ENCODE measurements around the gene ADAMTS14. TPM values are rescaled to one million over a fixed set of nuclear protein-coding genes. Genes with fewer than 3 reads are reported as not detected.

Gene ADAMTS14
- total RNA-seq, 1 experiment from 2014 or later, result 10.1 TPM

DNA sequence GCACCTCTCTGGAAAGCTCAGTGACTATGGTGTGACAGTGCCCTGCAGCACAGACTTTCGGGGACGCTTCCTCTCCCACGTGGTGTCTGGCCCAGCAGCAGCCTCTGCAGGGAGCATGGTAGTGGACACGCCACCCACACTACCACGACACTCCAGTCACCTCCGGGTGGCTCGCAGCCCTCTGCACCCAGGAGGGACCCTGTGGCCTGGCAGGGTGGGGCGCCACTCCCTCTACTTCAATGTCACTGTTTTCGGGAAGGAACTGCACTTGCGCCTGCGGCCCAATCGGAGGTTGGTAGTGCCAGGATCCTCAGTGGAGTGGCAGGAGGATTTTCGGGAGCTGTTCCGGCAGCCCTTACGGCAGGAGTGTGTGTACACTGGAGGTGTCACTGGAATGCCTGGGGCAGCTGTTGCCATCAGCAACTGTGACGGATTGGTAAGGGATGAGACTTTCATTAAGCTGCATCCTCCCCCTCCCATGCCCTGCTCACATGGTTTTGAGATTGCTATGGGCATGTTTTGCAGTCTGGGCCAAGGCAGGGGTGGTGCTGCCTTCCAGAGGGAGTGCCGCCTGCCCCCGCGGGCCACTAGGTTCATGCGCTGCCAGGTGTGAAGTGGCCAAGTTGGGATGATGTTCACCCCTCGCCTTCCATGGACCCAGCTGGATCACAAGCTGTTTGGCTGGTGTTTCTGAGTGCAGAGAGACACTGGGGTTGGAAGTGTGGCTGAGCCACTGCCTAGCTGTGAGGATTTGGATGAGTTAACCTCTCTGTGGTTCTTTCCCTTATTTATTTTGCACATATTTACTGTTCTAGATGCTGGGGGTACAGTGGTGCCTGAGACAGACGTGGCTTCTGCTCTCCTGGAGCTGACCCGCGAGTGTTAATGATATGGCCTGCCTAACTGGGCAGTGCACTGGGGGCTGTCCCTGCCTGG lies 2.5 kb downstream of the ADAMTS14 start:
- DNase-seq (ENCODE audit: low read depth), result no peak

DNA sequence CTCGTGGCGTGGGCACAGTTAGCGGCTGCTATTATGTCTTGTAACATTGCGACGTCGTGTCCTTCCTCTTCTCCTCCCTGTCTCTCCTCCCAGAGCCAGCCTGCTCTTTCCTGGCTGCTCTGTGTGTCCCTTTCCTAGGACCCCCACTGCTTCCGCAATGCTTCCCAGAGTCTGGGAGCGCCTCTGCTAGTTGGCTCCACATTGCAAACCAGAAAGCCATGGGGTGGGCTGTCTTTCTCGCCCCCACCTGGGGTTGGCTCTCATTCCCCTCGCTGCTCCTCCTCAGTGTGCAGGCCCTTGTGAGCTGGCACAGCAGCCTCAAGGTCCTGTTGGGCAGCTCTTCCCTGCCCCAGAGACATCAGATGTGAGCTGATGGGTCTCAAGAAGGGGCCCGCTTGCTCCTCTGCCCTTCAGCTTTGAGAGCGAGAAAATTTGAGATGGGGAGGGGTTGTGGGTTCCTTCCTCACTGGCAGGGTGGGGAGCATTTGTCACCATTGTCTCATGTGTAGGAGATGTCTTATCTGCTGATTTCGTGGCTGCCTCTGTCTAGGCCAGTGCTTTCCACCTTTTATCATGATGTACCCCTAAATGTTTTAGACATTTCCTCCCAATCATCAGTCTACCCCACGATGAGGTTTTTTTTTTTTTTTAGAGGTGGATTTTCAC lies 3.3 kb downstream of the ADAMTS14 start:
- DNase-seq (ENCODE audit: low read depth), result no peak

DNA sequence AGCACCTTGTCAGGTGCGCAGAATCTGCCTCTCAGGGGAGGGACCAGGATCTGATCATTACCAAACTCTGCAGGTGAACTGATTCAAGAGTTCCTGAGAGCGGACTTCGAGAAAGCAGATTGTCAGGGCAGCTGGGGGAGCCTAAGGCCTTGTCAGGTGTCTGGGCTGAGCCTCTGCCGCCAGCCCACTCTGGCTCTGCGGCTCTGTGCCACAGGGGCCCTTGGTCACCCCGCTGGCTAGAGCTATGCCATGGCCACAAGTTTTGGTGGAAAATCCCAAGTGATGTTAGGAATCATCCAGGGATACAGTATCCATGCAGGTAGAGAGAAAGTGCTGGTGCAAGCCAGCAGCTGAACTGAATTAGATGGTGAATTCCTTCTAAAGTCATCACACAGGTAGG lies 4.2 kb downstream of the ADAMTS14 start:
- DNase-seq (ENCODE audit: low read depth), result no peak

DNA sequence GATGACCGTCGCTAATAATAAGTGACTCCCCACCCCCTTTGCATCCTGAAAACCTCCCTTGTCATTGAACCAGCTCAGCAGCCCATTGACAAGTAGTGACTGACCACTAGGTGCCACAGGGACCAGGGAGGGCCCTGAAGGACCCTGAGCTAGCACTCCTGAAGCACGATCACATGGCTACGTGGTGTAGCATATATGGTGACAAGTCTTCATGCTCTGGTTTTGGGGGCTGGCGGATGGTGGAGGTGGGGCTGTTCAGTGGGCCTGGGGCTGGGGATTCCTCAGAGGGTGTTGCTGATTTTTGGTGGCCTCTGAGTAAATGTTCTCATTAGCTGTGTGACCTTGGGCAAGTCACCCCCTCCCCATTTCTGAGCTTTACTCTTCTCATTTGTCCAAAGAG lies 4.7 kb downstream of the ADAMTS14 start:
- DNase-seq (ENCODE audit: low read depth), result no peak

DNA sequence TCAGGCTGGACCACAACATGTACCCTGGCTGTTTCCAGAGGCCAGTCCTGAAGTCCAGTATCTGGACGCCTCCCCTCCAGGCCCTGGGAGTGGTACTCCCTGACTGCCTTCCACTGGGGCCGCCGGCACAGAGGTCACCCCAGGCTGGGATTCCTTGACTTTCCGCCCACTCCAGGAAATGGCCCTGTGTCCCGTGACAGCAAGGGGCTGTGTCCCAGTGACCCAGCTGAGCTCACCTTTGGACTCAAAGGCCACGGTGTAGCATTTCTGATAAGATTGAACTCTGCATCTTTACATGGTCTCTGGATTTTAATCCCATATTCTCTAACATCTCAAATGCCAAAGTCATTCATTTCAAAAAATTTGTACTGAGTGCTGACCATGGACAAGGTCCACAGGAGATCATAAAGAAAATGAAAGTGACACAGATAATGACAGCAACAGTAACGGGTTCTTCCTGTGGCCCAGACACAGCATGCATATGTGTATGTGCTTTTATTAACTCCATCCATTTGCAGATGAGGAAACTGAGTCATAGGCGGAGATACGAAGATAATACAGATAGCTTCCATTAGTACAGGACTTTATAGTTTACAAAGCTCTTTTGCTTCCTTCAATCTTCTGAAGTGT lies 5.4 kb downstream of the ADAMTS14 start:
- no peak for DNase-seq (ENCODE audit: low read depth)

DNA sequence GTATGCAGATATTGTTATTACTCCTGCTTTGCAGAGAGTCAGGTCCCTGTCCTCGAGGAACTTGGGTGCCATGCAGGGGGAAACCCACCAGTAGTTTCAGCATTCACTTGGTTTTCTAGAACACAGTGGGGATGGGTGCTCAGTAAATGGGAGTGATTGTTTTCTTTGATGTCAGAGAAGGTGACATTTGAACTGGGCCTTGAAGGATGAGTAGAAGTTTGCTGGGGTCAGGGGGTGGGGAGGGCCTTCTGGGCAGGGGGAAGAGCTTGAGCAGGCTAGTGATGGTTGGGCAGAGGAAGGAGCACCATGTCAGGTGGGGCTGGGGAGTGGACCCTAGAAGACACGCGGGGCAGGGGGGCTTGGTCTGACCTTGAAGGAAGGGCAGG lies 5.9 kb downstream of the ADAMTS14 start:
- no peak for DNase-seq (ENCODE audit: low read depth)

DNA sequence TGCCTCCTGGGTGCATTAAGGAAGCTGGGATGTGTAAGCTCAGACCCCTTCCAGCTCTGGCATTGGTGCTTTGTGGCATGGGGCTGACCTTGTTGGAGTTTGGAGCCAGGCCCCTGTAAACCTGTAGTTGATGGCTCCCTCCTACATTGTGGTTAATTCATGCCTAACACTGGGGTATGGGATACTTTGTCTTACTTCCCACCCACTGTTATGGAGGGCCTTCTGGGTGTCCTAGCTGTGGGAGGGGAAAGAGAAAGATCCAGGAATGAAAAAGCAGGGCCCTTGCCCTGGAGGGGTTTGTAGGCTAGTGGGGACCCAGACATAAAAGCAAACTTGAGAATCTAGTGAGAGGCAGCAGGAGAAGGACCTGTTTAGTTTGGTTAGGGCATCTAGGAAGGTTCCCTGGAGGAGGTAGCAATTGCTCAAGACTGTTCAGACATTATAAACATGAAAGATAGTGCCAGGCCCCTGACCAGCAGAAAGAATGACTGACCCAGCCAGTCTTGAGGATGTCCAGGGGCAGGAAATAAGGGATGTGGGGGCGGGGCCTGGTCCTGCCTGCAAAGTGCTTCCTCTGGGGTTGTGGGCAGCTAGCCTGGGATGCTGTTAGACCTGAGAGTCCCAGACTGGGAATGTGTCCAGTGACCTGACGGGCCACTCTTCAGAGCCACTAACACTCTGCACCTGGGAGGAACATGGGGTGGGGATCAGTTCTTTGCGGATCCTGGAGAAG lies 6.6 kb downstream of the ADAMTS14 start:
- DNase-seq (ENCODE audit: low read depth), result peak; percentile 79

DNA sequence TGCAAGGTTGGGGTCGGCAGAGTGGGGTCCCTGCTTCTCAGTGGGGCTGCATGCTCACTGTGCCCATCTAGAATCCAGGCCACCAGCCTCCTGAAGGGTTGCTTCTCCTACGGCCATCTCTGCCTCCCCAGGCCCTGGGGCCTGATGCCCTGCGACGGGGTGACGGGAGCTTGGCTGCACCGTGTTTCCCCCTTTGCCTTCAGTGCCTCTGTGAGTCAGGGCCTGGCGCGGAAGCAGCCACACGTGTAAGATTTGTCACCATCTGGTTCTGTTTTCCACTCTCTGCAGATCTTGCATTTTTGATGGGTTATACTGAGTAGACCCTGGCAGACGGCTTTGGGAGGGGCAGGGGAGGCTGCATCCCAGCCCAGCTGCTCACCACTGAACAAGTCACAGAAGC lies 7.2 kb downstream of the ADAMTS14 start:
- peak; percentile 96 for DNase-seq (ENCODE audit: low read depth)

DNA sequence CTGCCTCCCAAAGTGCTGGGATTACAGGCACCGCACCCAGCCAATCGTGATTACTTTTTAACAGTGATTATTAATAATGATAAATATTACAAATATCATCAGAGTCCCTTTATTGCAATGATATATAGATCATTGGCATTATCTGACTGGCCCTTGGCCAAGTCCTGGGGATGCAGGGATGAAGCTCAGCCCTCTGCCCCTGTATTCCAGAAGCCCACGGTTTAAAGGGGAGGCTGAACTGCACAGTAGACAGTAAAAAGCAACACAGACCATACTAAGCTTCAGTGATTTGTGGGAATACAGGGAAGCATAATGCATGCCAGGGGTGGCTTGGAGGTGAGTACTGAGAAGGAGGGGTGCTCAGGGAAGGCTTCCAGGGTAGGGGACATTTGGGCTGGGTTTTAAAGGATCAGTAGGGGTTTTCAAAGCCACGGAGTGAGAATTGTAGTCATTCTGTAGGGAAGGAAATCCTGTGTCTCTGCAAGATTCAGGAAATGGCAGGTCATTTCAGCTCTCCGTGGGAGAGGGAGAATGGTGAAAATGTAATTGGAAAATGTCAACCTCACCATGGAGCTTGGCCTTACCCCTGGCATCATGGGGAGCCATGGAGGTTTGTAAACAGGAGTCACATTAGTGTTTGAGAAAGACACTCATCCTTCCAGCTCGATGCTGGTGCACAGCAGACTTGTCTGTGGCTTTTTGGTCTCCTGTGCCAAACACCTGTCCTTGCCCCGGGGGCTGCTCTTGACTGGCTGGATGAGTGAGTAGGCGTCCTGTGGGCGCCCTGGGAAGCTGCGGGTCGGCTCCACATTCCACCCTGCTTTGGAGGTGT lies 8.8 kb downstream of the ADAMTS14 start:
- DNase-seq (ENCODE audit: low read depth), result peak; percentile 63

DNA sequence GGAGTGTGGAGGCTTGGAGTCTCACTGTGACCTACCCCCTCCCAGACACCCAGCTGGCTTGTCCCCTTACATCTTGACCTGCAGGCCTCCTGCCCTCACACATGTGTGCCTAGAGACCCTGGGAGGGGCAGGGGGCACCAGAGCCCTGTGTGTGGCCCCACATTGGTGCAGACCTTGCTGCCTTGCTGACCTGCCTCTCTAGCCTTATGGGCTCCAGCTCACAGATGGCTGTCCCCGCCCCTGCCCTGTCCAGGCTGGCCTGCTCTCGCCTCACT lies 9.4 kb downstream of the ADAMTS14 start:
- DNase-seq (ENCODE audit: low read depth), result no peak

DNA sequence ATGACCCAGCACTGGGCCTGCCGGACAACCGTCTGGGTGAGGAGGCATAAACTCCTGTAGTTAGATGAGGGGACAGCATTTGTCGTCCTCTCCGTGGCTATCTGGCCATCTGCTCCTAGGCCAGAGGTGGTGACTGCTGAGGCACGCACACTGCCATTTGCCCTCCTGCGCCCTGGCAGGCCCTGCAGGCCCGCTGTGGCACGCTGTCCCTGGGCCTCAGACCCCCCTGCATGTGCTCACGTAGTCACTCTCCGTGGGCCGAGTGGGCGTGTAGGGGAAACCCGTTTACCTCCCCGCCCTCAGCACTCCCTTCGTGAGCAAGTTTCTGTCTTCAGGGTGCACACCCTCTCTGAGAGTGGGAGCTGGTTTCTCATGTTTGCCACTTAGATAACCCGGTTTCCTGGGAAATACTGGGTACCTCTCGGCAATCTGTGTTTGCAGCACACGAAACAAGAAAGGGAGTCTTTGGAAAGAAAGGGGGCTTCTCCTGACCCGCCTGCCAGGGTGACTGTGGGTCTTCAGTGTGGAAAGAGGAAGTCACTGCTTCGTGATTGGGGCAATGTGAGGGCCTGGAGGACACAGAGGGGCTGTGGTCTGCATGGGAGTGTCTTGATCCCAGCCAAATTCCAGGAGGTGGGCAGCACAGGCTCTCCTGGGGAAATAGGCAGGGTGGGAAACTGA lies 10.8 kb downstream of the ADAMTS14 start:
- DNase-seq (ENCODE audit: low read depth), result no peak

DNA sequence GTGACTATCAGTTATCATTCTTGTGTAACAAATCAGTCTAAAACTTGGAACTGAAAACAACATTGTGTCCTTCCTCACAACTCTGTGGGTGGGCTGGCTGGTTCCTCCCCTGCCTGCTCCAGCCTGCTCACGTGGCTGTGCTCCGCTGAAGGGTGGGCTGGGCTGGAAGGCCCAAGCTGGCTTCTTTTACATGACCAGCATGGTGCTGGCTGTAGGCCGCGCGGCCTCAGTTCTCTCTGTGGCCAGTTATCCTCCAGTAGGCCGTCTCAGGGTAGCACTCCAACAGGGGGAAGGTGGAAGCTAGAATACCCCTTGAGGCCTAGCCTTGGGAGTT lies 11.3 kb downstream of the ADAMTS14 start:
- DNase-seq (ENCODE audit: low read depth), result no peak

DNA sequence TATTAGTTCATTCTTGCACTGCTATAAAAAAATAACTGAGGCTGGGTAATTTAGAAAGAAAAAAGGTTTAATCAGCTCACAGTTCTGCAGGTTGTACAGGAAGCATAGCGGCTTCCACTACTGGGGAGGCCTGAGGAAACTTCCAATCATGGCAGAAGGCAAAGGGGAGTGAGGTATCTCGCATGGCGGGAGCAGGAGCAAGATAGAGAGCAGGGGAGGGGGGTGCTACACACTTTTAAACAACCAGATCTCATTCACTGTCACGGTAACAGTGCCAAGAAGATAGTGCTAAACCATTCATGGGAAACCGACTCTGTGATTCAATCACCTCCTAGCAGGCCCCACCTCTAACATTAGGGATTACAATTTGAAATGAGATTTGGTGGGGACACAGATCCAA lies 11.6 kb downstream of the ADAMTS14 start:
- no peak for DNase-seq (ENCODE audit: low read depth)

DNA sequence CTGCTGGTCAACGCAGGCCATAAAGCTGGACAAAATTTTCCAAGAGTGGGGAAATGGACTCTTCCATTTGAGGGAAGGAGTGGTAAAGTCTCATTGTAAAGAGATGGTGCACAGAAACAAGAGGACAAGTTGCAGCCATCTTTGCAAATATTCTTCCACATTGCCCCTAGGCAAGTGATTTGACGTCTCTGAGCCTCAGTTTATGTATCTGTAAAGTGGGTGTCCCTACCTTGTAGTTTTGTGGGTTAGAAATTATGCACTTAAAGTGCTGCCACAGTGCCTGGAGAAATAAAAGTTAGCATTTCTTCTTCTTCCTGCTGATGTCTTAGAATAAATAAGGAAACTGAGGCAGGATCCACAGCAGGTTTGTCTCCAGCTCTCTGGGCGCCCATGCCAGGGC lies 12.1 kb downstream of the ADAMTS14 start:
- no peak for DNase-seq (ENCODE audit: low read depth)

DNA sequence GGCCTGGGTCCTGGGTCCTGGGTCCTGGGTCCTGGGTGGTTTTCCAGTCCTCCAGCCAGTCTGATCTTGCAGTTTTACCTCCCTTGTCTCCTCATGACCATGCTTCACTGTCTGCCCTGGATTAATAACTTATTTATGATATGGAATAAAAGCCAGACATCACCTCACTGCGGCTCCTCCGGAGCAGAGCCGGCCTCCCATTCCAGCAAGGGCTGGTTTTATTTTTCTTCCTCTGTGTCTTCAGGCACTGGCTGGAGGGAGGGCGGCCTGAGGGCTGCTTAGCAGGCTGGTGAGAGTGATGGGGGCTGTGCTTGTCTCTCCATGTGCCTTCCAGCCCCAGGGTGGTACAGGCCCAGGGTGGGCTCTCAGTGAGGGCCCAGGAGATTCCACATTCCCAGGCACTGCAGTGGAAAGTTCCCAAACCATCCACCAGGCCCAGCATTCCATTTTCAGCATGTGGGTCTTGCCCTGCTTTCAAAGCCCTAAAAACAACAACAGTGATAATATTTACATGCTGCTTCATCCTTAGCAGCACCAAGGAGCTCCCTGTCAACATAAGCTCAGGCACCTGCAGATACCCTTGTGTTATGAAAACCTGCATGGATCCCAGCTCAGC lies 12.6 kb downstream of the ADAMTS14 start:
- DNase-seq (ENCODE audit: low read depth), result no peak

DNA sequence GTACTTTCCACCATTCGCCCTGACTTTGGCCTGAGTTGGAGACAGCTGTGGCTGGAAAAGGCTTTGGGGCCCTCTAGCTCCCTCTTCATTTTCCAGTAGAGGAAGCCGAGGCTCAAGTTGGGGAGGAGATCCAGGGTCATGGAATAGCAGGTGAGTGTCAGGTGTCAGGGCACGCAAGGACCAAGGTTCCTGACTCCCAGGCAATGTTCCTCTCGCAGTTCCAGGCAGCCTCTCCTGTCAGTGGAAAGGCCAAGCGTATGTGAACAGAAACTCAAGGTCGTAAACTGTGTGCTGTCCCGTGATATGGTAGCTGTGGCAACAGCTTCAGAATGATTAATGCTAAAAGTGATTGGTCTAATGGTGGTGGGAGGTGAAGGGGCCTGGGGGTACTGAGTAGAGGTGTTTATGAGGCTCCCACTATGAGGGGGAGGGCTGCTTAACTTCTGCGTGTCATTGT lies 13.2 kb downstream of the ADAMTS14 start:
- no peak for DNase-seq (ENCODE audit: low read depth)

DNA sequence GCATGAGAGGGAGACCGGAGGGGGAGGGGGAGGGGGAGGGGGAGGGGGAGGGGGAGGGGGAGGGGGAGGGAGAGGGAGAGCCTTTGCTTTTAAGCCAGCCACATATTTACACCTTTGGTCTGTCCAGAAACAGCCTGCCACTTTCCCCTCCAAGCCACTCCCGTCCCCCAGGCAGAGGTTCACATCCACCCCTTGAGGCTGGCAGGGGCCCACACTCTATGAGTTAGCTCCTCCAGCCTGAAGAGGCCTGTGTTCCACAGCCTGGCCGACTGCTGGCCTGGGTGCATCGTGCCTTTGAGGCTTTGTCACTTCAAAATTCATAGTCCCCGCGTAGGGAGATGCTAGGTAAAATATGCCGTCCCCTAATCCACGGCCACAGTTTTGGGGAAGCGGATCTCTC lies 16.5 kb downstream of the ADAMTS14 start:
- DNase-seq (ENCODE audit: low read depth), result no peak

DNA sequence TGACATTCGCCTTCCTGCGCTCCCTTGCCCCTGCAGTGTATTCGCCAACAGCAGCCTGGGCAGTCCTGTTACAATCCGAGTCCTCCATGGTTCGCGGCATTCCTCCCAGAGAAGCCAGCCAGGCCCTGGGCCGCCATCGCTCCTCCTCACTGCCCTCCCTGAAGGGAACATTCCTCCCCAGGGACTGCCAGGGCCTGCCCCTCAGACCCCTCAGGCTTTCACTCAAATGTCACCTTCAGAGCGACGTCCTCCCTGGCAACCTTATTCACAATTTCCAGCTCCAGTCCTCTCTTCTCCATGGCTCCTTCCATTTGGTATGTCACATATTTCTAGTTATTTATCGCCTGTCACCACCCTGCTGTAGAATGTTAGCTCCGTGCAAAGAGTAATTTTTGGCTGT lies 17.4 kb downstream of the ADAMTS14 start:
- no peak for DNase-seq (ENCODE audit: low read depth)

DNA sequence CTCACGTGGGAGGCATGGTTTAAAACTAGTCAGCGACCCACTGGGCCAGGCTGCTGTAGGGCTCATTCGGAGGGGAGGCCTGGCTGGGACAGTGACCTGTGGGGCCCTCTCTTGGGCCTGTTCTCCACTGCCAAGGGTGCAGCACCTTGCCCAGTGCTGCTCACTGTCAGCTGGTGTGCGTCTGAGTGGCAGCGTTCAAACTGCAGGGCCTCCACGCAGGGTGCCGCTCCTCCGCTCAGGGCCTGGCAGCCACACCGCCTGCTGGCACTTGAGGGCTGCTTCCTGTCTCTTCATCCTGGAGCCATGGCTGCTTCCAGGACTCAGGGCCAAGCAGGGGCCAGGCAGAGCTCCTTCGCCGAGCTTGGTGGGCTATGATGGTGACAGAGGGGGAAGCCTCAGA lies 18.3 kb downstream of the ADAMTS14 start:
- no peak for DNase-seq (ENCODE audit: low read depth)

DNA sequence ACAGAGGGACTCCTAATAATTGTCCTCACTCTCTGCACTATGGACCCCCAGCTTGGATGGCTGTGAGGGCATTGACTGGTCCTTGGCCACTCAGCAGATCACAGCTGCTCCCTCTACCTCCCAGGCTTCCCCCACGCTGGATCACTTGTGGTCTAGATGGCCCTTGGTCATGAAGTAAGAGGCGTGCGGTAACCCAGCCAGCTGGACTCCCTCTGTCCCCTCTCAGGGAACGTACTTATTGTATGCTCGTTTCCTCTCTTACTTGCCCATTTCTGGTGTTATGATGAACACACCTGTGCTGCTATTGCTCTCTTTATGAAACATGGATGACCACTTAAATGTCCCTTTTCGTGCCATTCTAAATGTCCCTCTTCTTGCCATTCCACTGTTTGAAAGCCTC lies 19.3 kb downstream of the ADAMTS14 start:
- peak; percentile 92 for DNase-seq (ENCODE audit: low read depth)

Measured in RPMI7951 (cell line).